Hepatocyte (in vitro differentiated cells): ENCODE results near the gene RGS6. TPM values are rescaled to one million over a fixed set of nuclear protein-coding genes. Genes with fewer than 3 reads are reported as not detected.

Source experiments
- DNase-seq: peaks from one replicate; pipeline ENCODE4 v3.0.0-alpha.2; 2016; ENCODE audit warnings: low spot score
- H2AFZ ChIP-seq: fragments of 200-600 bp; sonication (generic); 2 replicates; pipeline ENCODE4 v1.6.0; 2016; ENCODE audit warnings: antibody characterized with exemption, mild to moderate bottlenecking
- H3K27ac ChIP-seq: fragments of 200-600 bp; sonication (generic); 2 replicates; pipeline ENCODE4 v1.5.1; 2016; ENCODE audit warnings: mild to moderate bottlenecking
- H3K27me3 ChIP-seq: fragments of 200-600 bp; sonication (generic); 2 replicates; pipeline ENCODE4 v1.6.1; 2016
- H3K36me3 ChIP-seq: fragments of 200-600 bp; sonication (generic); replicated peaks from 2 replicates; pipeline ENCODE4 v1.5.1; 2016; ENCODE audit warnings: low read depth; ENCODE audit not compliant: insufficient read depth
- H3K4me1 ChIP-seq: fragments of 200-600 bp; sonication (generic); 2 replicates; pipeline ENCODE4 v1.5.1; 2016; ENCODE audit warnings: mild to moderate bottlenecking, moderate library complexity; ENCODE audit not compliant: insufficient read depth
- H3K4me2 ChIP-seq: fragments of 200-600 bp; sonication (generic); 2 replicates; pipeline ENCODE4 v1.6.0; 2016
- H3K4me3 ChIP-seq: fragments of 200-600 bp; sonication (generic); 2 replicates; pipeline ENCODE4 v1.5.1; 2016; ENCODE audit warnings: mild to moderate bottlenecking
- H3K79me2 ChIP-seq: fragments of 200-600 bp; sonication (generic); 2 replicates; pipeline ENCODE4 v1.6.0; 2017; ENCODE audit warnings: mild to moderate bottlenecking
- H3K9me2 ChIP-seq: fragments of 200-600 bp; sonication (generic); replicated peaks from 2 replicates; pipeline ENCODE4 v1.6.0; 2017; ENCODE audit warnings: mild to moderate bottlenecking; ENCODE audit not compliant: insufficient read depth
- H3K9me3 ChIP-seq: fragments of 200-600 bp; sonication (generic); 2 replicates; pipeline ENCODE4 v1.5.1; 2016; ENCODE audit warnings: low read depth, mild to moderate bottlenecking
- H4K20me1 ChIP-seq: fragments of 200-600 bp; sonication (generic); 2 replicates; pipeline ENCODE4 v1.6.0; 2016; ENCODE audit warnings: mild to moderate bottlenecking; ENCODE audit not compliant: insufficient read depth, poor library complexity, severe bottlenecking
- CTCF ChIP-seq: fragments of 200-600 bp; sonication (generic); IDR thresholded peaks from 2 replicates; pipeline ENCODE4 v1.5.1; 2016; ENCODE audit warnings: antibody characterized with exemption, mild to moderate bottlenecking; ENCODE audit not compliant: poor library complexity
- EZH2 ChIP-seq: fragments of 200-600 bp; sonication (generic); IDR thresholded peaks from 2 replicates; pipeline ENCODE4 v1.6.1; 2016; ENCODE audit warnings: antibody characterized with exemption, mild to moderate bottlenecking, borderline replicate concordance
- EZH2phosphoT487 ChIP-seq: fragments of 200-600 bp; sonication (generic); IDR thresholded peaks from one replicate; pipeline ENCODE4 v1.6.1; 2018; ENCODE audit warnings: antibody characterized with exemption, mild to moderate bottlenecking, low read depth, moderate library complexity; ENCODE audit not compliant: unreplicated experiment, severe bottlenecking
- WGBS: methylation state at CpG from one replicate; pipeline ENCODE4 v1.1.6; 2016; ENCODE audit warnings: low lambda C conversion rate; ENCODE audit errors: missing lambda C conversion rate; 5-methylcytosine and 5-hydroxymethylcytosine counted together
- polyA plus RNA-seq: library from polyadenylated mRNA; unstranded; fragments of >200 nt; fragmentation: Nextera tagmentation; extraction: Ambion mirVana; gene quantifications from 2 replicates; pipeline ENCODE4 v1.2.1, GENCODE V29; 2016
- total RNA-seq: library from RNA; depleted of rRNA; stranded (reverse); fragments of >200 nt; gene quantifications from 2 replicates; pipeline ENCODE4 v1.2.3, GENCODE V29; 2014

Gene RGS6
- total and polyA plus RNA-seq, 2 experiments from 2014 or later = 0.25 to 0.87 TPM

GRCh38 chr14:72528863-72529175 is 596.6 kb downstream of the RGS6 start:
- no peak overlapping the region for H3K4me2 ChIP-seq

GRCh38 chr14:72532686-72533454 is 600.6 kb downstream of the RGS6 start:
- Histone ChIP-seq H3K79me2 (no peaks in the 10 kb centered on the region), H3K4me3 (no peak overlapping the region), H3K36me3 (no peaks in the 10 kb centered on the region), H3K4me1 (no peaks in the 10 kb centered on the region), H3K9me2 (no peaks in the 10 kb centered on the region), H2AFZ (no peak overlapping the region), H3K27ac (no peak overlapping the region), H3K27me3 (peaks cover 7% of the 10 kb centered on the region), H4K20me1 (no peaks in the 10 kb centered on the region), H3K9me3 (no peaks in the 10 kb centered on the region), H3K4me2 (no peak overlapping the region)
- TF ChIP-seq EZH2 = no peak
- TF ChIP-seq CTCF = no peak
- TF ChIP-seq EZH2phosphoT487 = no peak
- 95% methylated on average over 3 of the region's 3 CpGs for WGBS
- no peak for DNase-seq

More at GRCh38 chr14:72528863-72529175, 596.6 kb downstream of the RGS6 start:
- H3K9me3 ChIP-seq = no peaks in the 10 kb centered on the region
- H3K9me2 ChIP-seq = no peaks in the 10 kb centered on the region
- no peaks in the 10 kb centered on the region for H3K4me1 ChIP-seq
- no peak overlapping the region for H3K4me3 ChIP-seq
- no peaks in the 10 kb centered on the region for H3K36me3 ChIP-seq
- no peak overlapping the region for H3K27ac ChIP-seq
- H3K27me3 ChIP-seq = peaks cover 9% of the 10 kb centered on the region
- DNase-seq = no peak
- TF ChIP-seq EZH2phosphoT487 (no peak), EZH2 (no peak), CTCF (no peak)
- no peaks in the 10 kb centered on the region for H4K20me1 ChIP-seq
- no peaks in the 10 kb centered on the region for H3K79me2 ChIP-seq
- WGBS = 53% methylated on average over 2 of the region's 2 CpGs
- H2AFZ ChIP-seq = no peak overlapping the region

GRCh38 chr14:72535485-72535884 is 603.3 kb downstream of the RGS6 start:
- WGBS = 88% methylated on average over 1 of the region's 1 CpG
- DNase-seq = no peak
- H3K27ac ChIP-seq = no peak overlapping the region
- H3K27me3 ChIP-seq = no peaks in the 10 kb centered on the region
- H3K4me3 ChIP-seq = no peak overlapping the region
- H3K9me2 ChIP-seq = no peaks in the 10 kb centered on the region
- no peak for TF ChIP-seq EZH2
- TF ChIP-seq CTCF = no peak
- TF ChIP-seq EZH2phosphoT487 = no peak
- H4K20me1 ChIP-seq = no peaks in the 10 kb centered on the region
- no peak overlapping the region for H2AFZ ChIP-seq
- H3K4me1 ChIP-seq = no peaks in the 10 kb centered on the region
- no peak overlapping the region for H3K4me2 ChIP-seq
- no peaks in the 10 kb centered on the region for H3K9me3 ChIP-seq
- H3K36me3 ChIP-seq = no peaks in the 10 kb centered on the region
- no peaks in the 10 kb centered on the region for H3K79me2 ChIP-seq
